HG03095 (cell line): ENCODE measurements around the gene NPAS3.

ENCODE experiments used
- ATAC-seq: cut with Tn5 transposase; IDR thresholded peaks from one replicate; pipeline ENCODE4 v1.9.1; 2021; ENCODE audit warnings: moderate library complexity; ENCODE audit not compliant: unreplicated experiment

NPAS3 gene

DNA sequence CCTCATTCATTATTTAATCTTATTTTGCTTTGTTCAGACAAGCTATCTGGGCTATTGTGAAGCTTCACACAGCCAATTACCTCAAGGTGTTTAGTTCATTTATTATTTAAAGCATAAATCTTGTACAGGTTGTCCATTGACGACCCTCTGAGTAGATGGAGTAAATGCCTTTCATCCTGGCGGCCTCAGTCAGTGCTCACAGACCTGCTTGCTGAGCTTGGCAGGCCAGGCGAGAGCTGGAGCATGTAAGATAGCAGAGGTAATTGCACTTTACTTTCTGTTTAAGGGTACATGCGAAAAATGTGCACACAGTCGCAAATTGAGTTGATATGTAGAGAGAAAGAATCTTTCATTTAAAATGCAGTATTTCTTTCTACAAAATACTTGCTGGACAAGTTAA lies 224.4 kb downstream of the NPAS3 start:
- ATAC-seq = no peak

GRCh38 chr14:33163600-33163999 lies 224.9 kb downstream of the NPAS3 start:
- ATAC-seq = no peak

DNA sequence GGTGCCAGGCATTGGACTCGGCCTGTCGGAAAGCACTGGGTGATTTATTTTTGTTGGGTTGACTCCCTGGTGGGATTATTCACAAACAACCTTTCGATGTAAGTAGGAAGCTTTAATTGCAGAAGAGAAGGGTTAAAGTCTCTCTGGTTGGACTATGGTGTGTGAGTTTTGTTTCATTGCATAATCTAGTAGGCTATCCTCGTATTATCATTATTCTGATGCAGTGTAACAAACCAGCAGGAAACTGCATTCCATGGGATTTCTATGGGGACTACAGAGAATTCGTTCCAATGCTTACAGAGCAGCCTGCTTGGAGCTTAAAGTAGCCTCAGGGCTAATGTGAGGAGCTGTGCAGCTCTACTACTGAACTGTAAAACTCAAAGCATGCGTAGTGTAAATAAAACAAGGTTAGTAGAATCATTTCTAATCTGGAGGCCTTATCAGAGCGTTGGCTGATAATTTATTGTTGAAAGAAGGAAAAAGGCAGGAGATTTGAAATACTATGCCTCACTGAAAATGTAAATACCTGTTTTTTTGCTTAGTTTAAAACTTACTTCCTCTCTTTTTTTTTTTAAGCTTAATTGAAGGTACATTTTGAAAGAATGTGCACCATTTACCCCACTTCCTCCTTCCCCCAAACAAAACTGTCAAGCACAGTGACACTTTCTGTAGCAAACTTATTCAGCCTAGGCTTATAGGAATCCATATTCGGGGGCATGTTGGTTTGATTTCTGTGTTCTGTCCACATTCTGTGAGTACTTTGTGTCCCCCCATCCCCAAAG lies 226.7 kb downstream of the NPAS3 start:
- ATAC-seq = no peak

GRCh38 chr14:33165926-33166289 lies 227.2 kb downstream of the NPAS3 start:
- ATAC-seq = no peak

GRCh38 chr14:33175951-33176350 lies 237.3 kb downstream of the NPAS3 start:
- no peak for ATAC-seq

- no peak for ATAC-seq
Measured at GRCh38 chr14:33184587-33184986, 245.9 kb downstream of the NPAS3 start.

DNA sequence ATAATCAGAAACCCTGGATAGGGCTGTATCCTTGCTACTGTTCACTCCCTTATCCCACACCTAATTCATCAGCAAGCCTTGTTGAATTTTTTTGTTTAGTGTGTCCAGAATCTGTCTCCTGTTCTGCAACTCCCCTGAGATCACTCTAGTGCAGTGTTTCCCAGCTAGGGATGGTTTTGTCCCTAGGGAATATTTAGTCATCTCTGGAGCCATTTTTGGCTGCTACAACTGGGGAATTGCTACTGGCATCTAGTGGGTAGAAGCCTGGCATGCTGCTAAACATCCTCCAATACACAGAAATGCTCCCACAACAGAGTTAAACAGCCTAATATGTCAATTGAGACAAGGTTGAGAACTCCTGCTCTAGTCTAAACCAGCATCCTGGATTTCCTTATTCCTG lies 248.0 kb downstream of the NPAS3 start:
- no peak for ATAC-seq

DNA sequence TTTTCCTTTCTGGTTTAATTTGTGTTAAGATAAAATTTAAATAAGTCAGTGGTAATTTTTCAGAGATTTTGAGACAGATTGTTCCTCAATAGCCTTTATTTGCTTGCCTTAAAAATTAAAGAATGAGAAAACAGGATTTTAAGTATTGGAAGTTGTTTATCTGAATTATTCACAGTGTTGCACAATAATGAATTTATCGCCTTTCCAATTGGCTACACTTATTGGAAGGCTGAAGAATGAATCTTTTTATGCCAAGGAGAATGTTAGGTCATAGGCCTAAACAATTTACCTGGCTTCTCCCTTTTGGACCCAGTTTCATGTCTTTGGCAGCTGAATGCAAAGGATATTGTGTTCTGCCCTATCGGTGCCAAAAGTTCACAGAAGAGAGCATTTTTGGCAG lies 250.2 kb downstream of the NPAS3 start:
- no peak for ATAC-seq

- ATAC-seq = no peak
Measured at GRCh38 chr14:33191855-33192254, 253.2 kb downstream of the NPAS3 start.

GRCh38 chr14:33194551-33194950 lies 255.9 kb downstream of the NPAS3 start:
- ATAC-seq = no peak

DNA sequence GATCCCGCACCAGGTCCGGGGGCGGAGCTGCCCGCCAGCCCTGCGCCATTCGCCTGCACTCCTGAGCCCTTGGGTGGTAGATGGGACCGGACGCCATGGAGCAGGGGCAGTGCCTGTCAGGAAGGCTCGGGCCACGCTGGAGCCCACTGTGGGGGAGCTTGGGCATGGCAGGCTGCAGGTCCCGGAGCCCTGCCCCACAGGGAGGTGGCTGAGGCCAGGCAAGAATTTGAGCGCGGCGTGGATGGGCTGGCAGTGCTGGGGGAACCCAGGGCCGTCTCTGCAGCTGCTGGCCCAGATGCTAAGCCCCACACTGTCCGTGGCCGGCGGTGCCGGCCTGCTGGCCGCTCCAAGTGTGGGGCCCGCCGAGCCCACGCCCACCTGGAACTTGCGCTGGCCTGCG lies 260.0 kb downstream of the NPAS3 start:
- ATAC-seq = no peak

DNA sequence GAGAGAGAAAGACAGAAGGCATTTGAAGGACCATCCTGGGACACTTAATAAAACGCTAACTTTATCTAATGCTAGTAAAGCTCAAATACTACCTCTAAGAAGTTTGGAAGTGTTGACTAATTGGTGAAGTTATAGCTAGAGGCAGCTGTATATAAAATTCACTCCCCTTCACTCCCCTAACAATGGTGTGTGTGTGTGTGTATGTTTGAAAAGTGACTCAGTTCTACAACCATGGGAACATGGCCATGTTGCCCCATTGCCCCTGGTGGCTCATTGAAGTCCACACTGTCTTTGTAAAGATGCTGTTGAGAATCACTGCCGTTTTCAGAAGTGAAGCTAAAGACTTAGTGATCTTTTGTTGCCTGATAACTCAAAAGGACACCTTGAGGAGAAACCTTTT lies 262.4 kb downstream of the NPAS3 start:
- ATAC-seq = no peak

DNA sequence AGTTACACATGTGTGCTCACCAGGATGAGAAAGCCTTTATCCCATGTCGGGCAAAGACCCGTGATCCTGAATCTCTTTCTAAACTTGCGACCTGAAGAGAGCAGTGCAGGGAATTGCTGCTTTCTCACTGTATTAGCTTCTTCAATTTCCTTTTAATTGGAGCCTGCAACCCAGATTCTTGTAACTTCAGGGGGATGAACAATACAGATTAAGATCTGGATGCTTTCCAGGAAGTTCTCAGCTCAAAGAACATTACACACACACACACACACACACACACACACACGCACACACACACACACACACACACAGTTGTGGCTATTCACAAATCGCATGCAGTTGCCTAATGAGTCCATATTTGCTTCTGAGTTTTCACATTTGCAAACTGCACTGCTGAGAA lies 268.3 kb downstream of the NPAS3 start:
- ATAC-seq = no peak

DNA sequence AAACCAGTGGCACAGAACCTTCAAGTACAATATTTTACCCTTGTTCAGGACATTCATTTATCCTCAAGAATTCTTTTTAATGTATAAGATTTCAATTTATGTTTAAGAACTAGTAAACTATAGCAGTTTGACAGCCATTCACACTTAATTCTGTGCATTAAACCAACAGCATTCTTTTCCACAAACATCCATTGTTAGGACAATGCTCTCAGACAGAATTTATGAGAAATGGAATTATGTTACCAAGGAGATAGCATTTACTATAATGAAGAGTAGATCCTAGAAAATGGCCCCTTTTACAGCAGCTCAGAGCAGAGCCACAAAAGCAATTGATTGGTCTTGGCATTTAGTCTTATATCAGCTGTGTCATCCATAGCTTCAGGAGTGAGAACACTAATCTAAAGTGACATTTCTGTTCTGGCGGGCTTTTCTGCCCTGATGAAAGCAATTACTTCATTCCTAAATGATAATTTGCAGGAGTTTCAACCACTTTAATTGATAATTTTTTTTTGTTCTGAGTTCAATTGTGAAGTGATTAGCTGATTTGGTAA lies 268.9 kb downstream of the NPAS3 start:
- no peak for ATAC-seq

GRCh38 chr14:33210311-33210710 lies 271.6 kb downstream of the NPAS3 start:
- ATAC-seq = no peak

GRCh38 chr14:33218026-33218425 lies 279.3 kb downstream of the NPAS3 start:
- ATAC-seq = no peak

DNA sequence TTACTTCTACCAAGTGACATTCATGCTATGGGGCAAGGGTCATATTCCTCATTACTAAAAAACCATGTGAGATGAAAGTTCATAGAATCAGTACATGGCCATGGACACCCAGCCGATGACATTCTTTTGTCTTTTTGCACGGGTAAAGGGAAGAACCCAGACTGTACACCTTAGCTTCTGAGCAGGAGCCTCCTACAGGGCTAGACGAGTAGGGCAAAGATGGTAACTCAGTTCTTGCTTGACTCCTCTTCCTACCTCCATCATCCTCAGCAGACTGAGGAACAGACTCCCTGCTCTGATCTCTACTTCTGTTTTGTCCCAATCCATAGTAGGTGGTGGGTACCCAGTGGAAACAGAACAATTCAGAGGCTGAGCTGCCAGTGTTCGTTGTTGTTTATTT lies 281.3 kb downstream of the NPAS3 start:
- ATAC-seq = no peak

DNA sequence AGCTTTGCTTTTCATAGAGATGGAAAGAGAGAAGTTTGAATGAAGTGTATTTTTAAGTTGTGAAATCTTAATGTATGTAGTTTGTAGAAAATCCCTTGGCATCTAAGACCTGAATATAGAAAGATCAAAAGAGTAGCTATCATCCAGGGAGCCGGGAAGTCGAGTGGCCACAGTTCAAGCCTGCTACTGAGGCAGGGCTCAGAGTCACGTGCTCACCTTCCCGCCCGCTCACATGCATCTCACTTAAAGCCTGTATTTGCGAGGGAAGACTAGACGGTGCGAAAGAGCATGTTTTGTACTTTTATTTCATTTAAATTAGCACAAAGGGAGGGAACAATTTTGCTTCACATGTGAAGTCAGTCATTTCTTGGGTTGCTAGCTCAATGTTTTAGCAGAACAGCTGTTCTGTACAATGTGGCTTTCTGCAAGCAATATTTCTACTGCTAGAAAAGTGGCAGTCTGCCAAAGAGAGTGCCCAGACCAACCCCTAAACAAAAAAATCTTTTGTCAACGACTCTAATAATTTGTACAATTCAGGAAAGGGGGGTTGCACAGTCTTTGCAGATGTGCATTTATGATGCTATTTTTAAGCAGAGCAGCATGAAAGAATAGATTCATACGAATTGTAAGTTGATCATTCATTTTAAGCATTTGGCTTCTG lies 290.7 kb downstream of the NPAS3 start:
- ATAC-seq = no peak

DNA sequence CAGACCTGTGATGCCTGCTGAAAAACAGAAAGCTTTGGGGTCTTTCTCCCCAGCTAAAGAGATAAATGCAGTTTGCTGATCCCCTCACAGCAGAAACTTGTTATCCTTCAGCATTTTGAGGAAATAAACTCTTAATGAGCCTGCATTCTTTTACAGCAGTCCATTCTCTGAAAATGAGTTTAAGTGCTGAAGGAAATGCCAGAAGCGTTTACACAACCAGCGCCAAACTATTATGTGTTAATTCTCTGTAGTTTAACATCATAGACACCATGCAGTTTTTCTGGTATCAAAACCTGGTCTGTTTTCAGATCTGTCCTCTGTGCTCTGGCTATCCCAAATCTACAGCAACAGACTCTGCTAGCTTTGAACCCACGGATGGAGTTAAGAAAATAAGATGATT lies 291.3 kb downstream of the NPAS3 start:
- no peak for ATAC-seq

DNA sequence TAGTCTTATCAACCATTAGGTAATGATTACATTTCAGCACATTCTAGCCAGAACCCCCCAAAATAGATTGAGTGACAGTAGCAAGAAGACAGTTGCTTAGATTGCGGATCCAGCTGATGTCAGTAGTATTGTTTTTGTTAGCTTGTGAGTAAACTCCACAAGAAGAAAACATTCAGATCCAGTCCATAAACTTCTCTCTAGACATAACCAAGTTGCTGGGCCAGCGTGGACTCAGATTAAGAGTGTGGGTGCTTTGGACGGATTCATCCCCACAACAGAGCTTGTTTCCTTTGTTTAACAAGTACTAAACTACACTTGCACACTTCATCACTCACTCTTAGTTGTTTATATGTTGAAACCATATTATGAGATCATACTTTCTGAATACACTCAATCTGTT lies 293.4 kb downstream of the NPAS3 start:
- no peak for ATAC-seq

- ATAC-seq = no peak
Measured at GRCh38 chr14:33237115-33237740, 298.5 kb downstream of the NPAS3 start.

DNA sequence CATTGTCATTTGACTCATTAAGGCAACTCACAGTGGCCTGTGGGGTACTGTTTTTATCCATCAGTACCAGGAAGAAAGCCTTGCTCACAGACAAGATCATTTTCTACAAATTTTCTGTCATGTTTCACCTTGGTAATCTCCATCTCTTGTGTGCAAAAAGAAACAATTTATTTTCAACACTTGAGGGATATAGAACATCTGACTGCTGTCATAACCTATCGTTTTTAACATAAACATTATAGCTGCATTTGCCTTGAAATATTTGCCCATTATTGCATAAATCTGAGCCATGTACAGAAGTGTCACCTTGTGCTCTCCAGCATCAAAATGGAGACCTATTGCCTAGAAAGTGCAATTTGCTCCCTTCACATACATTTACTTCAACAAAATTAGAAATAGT lies 300.8 kb downstream of the NPAS3 start:
- ATAC-seq = no peak
